Measurements from ENCODE around the gene TMF1.

TMF1 gene, protein sequence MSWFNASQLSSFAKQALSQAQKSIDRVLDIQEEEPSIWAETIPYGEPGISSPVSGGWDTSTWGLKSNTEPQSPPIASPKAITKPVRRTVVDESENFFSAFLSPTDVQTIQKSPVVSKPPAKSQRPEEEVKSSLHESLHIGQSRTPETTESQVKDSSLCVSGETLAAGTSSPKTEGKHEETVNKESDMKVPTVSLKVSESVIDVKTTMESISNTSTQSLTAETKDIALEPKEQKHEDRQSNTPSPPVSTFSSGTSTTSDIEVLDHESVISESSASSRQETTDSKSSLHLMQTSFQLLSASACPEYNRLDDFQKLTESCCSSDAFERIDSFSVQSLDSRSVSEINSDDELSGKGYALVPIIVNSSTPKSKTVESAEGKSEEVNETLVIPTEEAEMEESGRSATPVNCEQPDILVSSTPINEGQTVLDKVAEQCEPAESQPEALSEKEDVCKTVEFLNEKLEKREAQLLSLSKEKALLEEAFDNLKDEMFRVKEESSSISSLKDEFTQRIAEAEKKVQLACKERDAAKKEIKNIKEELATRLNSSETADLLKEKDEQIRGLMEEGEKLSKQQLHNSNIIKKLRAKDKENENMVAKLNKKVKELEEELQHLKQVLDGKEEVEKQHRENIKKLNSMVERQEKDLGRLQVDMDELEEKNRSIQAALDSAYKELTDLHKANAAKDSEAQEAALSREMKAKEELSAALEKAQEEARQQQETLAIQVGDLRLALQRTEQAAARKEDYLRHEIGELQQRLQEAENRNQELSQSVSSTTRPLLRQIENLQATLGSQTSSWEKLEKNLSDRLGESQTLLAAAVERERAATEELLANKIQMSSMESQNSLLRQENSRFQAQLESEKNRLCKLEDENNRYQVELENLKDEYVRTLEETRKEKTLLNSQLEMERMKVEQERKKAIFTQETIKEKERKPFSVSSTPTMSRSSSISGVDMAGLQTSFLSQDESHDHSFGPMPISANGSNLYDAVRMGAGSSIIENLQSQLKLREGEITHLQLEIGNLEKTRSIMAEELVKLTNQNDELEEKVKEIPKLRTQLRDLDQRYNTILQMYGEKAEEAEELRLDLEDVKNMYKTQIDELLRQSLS

DNA sequence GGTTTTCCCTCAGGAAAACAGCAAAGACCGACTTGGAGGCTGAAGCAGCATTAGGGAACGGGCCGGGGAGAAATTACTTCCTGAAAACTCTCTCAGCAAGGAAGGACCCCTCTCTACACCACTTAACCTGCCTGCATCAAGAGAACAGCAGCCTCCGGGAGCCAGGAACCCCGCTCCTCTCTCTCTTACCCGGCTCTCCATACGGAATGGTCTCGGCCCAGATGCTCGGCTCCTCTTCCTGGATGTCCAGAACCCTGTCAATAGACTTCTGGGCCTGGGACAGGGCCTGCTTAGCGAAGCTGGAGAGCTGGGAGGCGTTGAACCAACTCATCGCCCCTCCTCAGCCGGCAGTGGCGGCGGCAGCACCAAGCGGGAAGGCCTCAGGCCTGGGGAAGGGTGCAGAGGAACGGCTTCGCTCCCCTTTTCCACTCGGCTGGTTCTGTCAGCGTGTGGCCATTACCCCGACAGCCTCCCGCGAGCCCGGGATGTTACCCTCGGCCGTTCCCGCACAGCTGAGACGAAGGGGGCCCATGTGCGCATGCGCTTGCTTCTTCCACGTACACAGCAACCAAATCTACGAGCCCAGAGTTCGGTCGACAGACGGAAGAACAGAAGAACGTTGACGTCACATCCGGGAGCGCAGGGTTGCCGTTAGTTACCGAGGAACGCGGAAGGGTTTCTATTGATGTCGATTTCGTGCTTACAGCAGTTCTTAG lies at the start of gene TMF1:
TSS of gene TMF1 (minus strand) at position 578 of the 716 bp plus-strand sequence. CDS start at position 331, 247 bp downstream.
- DNase-seq (ENCODE audit: low spot score) = peak; percentile 96

DNA sequence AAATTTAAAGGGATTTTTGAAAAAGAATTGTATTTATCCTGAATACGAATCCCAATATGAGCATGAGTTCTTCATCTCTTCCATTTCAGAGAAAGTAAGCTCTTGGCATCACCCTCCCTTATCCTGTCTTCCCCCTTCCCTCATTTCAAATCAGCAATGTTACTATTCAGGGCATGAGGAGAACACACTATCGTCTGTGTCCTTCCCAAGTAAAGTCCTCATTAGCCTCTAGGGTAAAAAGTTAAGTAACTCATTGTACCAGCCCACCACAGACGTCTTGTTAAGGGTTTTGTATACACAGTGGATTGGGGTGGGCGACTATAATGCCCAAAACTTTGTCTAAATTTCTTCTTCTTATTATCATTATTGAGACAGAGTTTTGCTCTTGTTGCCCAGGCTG lies 47.4 kb upstream of the TMF1 start:
- DNase-seq (ENCODE audit: low spot score) = no peak

DNA sequence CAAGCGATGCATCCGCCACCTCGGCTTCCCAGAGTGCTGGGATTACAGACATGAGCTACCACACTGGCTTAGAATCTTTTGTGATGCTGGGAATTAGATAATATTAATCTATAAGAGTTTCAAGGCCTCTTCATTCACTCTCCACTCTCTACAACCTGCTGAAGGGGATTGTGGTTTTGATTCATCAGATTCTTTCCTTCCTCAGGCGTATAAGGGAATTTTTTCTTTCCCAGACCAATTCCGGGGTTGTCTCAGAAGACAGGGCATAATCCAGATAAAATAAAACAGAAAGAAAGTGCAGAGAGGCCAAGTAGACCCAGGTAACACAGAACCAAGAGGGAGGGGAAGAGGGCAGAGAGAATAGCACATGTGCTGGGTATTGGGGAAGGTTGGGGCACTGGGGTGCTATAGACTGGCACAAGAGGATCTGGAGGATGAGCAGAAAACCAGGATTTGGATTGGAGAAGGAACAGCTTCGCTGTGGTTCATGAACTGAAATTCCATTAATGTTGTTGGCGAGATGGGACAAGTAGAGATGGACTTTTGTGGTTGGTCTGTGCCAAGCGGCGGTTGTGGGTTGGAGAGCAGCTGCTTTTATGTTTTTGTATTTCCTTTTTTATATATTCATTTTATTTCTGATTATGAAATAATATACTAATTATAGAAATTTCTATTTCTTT lies 45.4 kb upstream of the TMF1 start:
- DNase-seq (ENCODE audit: low spot score) = no peak

DNA sequence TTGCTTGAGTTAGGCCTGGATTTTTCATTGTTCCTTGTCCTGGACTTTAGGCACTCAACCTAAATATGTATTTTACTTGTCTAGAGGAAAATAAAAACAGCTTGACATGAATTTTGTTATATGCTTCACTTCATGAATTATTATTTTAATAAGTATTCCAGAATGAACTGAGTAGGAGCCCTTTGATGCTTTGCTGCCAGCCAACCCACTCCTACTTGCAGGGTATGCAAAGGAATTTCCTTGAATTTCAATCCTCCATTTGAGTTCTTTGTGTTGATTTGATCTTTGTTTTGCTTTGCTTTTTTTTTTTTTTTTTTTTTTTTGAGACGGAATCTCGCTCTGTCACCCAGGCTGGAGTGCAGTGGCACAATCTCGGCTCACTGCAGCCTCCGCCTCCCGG lies 44.2 kb upstream of the TMF1 start:
- DNase-seq (ENCODE audit: low spot score) = no peak

DNA sequence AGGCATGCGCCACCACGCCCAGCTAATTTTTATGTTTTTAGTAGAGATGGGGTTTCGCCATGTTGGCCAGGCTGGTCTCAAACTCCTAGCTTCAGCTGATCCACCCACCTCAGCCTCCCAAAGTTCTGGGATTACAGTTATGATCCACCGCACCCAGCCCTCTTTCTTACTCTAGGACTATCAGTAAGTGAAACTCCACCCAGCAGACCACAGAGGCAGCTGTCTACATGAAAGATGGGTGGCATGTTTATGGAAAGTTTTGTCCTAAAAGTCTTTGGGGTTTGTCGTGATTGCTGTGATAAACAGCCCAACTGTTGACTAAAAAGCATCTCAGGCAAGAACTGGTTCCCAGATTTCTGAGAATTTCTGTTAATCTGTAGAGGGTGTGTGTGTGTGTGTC lies 43.5 kb upstream of the TMF1 start:
- no peak for DNase-seq (ENCODE audit: low spot score)

DNA sequence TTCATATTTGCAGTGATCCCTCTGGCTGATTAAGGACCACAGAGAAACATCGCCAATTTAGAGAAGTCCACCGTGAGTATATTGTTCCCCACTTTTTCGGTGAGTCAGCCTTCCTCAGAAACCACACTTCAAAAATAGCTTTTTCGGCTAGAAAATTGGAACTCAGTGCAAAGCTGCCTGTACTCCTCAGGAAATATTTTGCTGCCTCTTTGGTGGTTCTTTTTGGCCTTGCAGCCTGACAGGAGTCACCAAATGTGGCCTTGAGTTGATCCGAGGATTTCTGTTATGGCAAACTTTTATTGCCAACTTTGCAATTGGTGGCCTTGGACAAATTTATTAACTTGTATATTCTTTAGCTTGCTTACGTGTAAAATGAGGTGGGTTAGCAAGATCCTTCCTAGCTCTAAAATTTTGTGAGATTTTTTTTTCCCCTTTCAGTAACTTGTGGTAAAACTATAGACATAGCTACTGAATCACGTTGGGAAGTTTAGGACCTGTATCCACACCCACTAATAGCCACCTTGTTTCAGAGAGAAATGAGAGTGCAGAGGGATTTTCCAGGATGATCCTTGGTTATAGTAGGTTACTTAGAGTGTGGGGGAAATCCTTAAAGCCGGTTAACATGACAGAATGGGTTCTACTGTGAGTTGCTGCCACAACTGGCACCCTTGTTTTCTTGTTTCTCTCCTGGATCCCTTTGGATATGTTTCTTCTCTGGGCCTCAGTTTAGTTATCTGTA lies 42.5 kb upstream of the TMF1 start:
- no peak for DNase-seq (ENCODE audit: low spot score)

DNA sequence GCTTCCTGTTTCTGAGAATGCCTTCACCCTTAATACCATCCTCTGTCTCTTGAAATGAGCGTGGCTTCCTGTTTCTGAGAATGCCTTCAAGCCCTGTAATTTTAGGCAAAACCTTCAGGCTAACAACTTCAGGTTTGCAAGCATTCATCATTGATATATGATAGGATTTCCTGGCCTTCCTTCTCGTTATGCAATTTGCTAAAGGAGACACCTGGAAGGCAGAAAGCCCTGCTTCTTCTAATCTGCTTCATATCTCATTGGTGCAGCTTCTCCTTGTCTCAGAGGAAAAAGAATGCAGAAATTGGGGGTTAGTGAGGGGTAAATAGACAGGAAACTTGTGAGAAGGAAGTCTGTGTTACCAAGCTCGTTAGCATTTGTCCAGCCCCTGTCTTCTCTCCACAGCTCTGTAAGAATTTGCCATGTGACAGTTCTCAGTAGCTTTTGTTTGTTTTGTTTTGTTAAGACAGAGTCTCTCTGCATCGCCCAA lies 39.9 kb upstream of the TMF1 start:
- peak; percentile 56 for DNase-seq (ENCODE audit: low spot score)

DNA sequence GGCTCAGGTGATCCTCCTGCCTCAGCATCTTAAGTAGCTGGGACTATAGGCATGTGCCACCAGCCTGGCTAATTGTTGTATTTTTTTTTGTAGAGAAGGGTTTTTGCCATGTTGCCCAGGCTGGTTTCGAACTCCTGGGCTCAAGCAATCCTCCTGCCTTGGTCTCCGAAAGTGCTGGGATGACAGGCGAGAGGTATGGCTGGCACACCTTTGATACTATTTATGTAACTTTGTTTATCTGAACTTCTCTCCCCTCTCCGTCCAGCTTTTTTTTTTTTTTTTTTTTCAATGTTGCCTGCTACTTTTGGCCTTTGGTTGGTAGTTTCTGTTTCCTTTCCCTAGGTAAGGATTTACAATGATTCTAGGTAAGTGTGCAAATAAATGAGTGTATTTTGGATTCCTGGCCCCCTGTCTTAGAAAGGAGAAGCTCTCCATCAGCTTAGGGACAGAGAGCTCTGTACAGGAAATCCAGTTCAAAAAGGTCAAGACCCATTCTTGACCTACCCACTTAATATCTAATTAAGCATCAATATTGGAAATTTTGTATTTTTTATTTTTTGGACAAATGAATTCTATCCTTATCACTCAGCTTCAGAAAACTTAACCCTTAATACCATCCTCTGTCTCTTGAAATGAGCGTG lies 39.4 kb upstream of the TMF1 start:
- DNase-seq (ENCODE audit: low spot score) = no peak

DNA sequence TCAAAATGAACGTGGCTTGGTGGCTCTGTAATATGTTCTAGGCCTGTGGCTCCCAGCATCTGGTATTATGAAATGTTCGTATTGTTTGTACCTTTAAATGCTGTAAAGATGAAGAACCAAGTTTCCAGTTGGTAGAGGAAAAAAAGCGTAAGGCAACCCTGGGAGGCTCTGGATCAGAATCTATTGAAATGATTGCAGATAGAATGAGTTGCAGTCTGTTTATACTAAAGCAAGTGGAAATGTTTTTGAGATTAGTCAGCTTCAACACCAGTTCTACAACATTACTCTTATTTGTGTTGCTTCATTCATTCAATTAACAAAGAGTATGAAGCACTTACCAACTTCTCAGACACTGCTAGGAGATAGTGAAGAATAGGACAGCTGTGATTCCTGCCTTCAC lies 37.9 kb upstream of the TMF1 start:
- DNase-seq (ENCODE audit: low spot score) = no peak

DNA sequence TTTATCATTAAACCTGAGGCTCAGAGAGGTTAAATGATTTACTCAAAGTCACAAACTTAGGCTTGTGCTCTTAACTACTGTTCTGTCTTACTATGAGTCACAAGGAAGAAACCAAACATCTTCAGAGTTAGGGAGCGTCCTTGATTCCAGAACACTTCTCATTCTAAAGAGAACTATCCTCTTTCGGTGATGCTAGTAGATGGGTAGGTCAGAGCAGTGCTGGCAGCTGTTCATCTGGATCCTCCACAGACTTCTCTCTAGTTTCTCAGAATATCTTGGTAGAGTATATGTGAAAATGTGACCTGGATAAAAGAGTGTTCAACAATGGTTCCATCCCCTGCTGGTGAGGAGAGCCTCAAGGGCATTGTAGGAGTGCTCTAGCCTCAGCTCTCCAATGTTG lies 35.9 kb upstream of the TMF1 start:
- no peak for DNase-seq (ENCODE audit: low spot score)

DNA sequence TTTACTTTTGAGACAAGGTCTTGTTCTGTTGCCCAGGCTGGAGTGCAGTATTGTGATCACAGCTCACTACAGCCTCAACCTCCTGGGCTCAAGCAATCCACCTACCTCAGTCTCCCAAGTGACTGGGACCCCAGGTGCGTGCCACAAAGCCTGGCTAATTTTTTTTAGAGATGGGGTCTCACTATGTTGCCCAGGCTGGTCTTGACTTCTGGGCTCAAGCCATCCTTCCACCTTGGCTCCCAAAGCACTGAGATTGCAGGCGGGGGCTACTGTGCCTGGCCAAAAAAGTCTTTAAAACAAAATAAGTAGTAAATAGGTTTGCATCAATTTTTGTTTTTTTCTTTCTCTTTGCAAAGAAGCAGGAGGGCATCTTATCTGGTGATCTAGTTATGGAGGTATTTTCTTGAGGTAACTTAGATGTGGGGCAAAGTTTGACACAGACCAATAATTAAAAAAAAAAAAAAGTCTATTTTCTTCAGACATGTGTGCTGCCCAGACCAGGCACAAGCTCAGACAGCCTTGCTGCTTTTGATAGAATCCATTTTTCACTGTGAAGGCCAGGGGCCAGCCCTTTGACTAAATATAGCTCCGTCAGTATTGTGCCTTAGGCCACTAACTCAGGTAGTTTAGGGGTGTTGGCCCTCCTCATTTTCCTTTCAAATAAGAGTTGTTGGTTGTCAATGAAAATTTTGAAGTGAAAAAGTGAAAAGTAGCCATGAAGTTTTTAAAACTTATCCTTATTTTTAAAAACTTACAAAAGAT lies 35.1 kb upstream of the TMF1 start:
- no peak for DNase-seq (ENCODE audit: low spot score)

DNA sequence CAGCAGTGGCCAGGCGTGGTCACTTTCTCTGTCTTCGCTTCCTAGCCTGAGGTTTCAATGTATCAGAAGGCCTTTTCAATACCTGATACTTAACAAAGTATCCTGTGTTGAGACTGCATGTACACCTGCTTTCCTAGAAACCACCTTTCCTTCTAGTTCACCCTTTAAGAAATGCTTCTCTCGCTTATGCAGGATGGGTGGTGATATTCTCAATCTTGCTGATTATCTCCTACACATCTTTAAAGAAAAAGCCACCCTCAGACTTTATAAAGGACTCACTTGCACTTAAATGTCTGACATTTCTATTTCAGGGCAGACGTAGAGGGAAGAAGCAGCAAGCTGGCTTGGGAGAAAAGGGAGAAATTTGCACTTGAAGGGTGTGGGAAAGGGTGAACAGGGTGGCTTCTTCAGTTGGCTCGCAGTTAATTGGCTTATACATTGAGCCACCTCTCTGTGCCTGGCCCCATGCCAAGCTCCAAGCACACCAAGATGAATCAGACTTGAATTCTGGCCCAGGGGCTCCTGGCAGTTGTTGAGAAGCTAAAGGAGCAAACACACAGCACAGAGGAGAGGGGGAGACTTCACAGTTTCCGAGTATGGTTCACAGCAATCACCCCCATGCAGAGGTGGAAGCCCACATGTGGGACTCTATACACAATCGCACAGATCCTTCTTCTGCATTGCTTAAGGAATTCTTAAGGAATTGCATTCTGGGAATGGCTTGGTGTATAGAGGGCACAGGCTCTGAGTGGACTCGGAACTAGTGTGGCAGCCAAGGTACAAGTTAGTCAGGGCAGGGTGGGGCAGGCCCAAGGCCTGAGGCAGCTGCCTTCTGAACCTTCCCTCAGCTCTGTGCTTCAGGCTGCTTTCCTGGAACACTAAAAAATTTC lies 33.9 kb upstream of the TMF1 start:
- DNase-seq (ENCODE audit: low spot score) = peak; percentile 49

DNA sequence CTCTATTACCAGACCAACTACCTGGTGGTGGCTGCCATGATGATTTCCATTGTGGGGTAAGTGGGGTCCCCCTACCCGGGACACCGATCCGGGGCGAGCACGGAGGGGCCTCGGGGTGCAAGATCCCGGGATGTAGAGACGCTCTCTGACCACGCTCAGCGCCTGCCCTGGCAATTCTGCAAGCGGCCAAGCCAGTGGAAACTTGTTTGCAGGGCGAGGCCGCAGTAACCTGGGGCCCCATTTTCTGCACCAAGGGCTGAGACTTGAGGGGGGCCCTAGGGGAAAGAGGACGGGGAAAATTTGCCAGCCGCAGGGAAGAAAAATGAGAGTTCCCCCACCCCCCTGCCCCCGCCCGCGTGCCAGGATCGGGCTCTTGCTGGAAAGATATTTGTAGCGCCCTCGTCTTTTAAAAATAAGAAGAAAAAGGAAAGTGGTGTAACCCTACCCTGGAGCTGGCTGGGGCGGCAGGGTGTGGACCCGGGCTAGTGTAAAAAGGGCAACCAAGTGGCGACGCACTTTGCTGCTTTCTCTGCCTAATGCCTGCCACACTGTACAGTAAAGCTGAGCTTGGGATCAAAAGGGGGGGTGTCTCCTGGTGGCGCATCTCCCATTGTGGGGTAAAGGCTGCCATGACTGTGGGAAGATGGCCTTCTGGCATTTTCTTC lies 33.2 kb upstream of the TMF1 start:
- no peak for DNase-seq (ENCODE audit: low spot score)

DNA sequence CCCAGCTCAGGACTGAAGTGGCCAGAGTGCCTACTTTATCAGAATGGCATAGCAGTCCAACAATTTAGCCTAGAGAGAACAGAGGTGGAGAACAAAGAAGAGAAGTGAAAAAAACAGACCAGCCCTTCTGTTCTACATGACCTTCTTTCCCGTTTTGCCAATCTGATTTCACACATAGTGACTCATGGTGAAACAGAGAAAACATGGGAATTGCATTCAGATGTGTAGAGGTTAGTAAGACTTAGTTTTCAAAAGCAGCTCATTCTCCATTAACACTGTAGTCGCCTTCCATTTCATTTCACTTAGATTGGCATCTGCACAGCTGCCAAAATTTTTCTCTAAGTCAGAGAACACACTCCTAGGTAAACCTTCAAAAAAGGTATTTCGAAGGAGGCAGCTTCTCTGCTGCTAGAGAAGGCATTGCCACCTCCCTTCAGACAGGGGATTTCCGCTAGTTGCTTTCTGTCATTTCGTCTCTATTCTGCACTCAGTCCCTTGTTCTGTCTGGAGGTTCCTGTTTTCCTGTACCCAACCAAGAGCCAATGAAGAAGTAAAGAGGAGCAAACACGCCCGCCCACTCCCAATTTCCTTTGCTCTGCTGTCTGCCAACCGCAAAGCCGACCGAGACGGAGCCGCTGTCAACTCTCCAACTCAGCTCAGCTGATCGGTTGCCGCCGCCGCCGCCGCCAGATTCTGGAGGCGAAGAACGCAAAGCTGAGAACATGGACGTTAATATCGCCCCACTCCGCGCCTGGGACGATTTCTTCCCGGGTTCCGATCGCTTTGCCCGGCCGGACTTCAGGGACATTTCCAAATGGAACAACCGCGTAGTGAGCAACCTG lies 32.4 kb upstream of the TMF1 start, which contains the start of gene ARL6IP5:
TSS of gene ARL6IP5 (plus strand) at position 612 of the 842 bp plus-strand sequence. CDS start at position 723, 111 bp downstream.
- DNase-seq (ENCODE audit: low spot score) = peak; percentile 91

DNA sequence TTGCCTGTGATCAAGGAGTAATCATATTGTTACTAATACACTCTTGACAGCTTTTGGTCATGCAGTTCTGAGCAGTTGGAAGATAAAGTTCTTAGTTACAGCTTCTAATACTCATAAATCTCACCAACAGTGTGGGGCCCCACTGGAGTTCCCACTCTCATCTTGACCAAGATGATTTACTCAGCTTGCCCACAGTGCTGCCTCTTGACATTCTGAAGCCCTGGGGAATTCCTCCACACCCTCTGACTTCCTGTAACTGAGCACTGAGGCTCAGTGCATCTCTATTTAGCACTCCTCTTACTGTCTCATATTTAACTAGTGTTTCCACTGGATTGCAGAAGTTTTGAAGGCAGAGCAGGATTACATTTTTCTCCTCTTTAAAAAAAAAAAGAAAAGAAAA lies 30.7 kb upstream of the TMF1 start:
- peak; percentile 62 for DNase-seq (ENCODE audit: low spot score)

DNA sequence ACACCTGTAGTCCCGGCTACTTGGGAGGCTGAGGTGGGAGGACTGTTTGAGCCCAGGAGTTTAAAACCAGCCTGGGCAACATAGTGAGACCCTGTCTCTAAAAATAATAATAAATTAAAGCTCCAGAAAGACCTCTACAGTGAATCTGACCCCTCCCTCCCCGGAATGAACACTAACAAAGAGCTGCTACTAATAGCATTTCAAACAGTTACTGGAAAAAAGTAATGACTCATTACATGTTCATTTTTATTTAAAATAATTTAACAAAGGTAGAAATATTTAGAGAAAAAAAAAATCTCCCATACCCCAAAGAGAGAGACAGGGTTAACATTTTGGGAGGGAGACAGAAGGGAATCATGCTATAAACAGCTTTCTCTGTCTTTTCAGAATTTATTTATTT lies 30.2 kb upstream of the TMF1 start:
- DNase-seq (ENCODE audit: low spot score) = no peak
